HEK293 (cell line): ENCODE results near the gene FBXW2.

Experiments used
- CTCF ChIA-PET: fragments of 350-600 bp; formaldehyde crosslinking; extraction: SDS; loops from one replicate; lab custom pipeline; 2021; ENCODE audit warnings: antibody characterized with exemption; lab: Yijun Ruan, JAX
- POLR2A ChIA-PET: fragments of 300-600 bp; formaldehyde crosslinking; extraction: SDS; loops from one replicate; lab custom pipeline; 2020; ENCODE audit warnings: antibody characterized with exemption, inconsistent platforms; lab: Yijun Ruan, JAX
- H3K27ac ChIP-seq: fragments of 200-500 bp; sonication (Bioruptor generic); 2 replicates; pipeline ENCODE4 v1.5.1; 2014; ENCODE audit warnings: low read depth, low read length, control low read depth, inconsistent platforms; ENCODE audit errors: extremely low read depth
- H3K36me3 ChIP-seq, 2 experiments: fragments of 200-500 bp in 1 of 2; sonication (Bioruptor generic) in 1 of 2; 1 replicate in 1 of 2; 2 replicates in 1 of 2; pipeline ENCODE4 v1.5.1; 2014 to 2017; ENCODE audit warnings: inconsistent platforms in 2 of 2, low read length in 2 of 2; ENCODE audit not compliant: control insufficient read depth in 2 of 2, insufficient read depth in 1 of 2
- H3K4me1 ChIP-seq: fragments of 200-500 bp; sonication (Bioruptor generic); 2 replicates; pipeline ENCODE4 v1.5.1; 2014; ENCODE audit warnings: mild to moderate bottlenecking, low read length, inconsistent platforms; ENCODE audit not compliant: control insufficient read depth, insufficient read depth
- H3K4me3 ChIP-seq: 2 replicates; pipeline ENCODE4 v1.5.1; 2011; ENCODE audit warnings: low read depth, mild to moderate bottlenecking, control low read depth, low read length, moderate library complexity
- H3K9me3 ChIP-seq: fragments of 200-500 bp; sonication (Bioruptor generic); 2 replicates; pipeline ENCODE4 v1.5.1; 2014; ENCODE audit warnings: low read depth, low read length, inconsistent platforms; ENCODE audit not compliant: control insufficient read depth, insufficient read depth
- TCF7L2 ChIP-seq: IDR thresholded peaks from 2 replicates; pipeline ENCODE4 v1.6.1; 2011; ENCODE audit warnings: low read depth, mild to moderate bottlenecking, inconsistent platforms, low read length, moderate library complexity, borderline replicate concordance
- TRIM28 ChIP-seq: IDR thresholded peaks from 2 replicates; pipeline ENCODE4 v1.6.1; 2011; ENCODE audit warnings: low read length, control low read depth, borderline replicate concordance
- ZBTB17 ChIP-seq: fragments of 450-650 bp; formaldehyde crosslinking; IDR thresholded peaks from 2 replicates; pipeline ENCODE4 v1.5.1; 2016; ENCODE audit warnings: missing biosample characterization, missing genetic modification characterization
- ZBTB7A ChIP-seq: fragments of 450-650 bp; formaldehyde crosslinking; IDR thresholded peaks from 2 replicates; pipeline ENCODE4 v1.5.1; 2016; ENCODE audit warnings: low read depth, missing biosample characterization, missing genetic modification characterization
- ZEB2 ChIP-seq: fragments of 450-650 bp; formaldehyde crosslinking; IDR thresholded peaks from 2 replicates; pipeline ENCODE4 v1.5.1; 2016; ENCODE audit warnings: missing biosample characterization, missing genetic modification characterization
- ZFHX2 ChIP-seq: fragments of 450-650 bp; formaldehyde crosslinking; conservative IDR thresholded peaks from 2 replicates; pipeline ENCODE4 v1.5.1; 2016; ENCODE audit warnings: missing biosample characterization, missing genetic modification characterization
- ZFP41 ChIP-seq: fragments of 450-650 bp; formaldehyde crosslinking; IDR thresholded peaks from 2 replicates; pipeline ENCODE4 v1.5.1; 2016; ENCODE audit warnings: missing biosample characterization, missing genetic modification characterization, borderline replicate concordance
- ZNF138 ChIP-seq: fragments of 450-650 bp; formaldehyde crosslinking; IDR thresholded peaks from 2 replicates; pipeline ENCODE4 v1.5.1; 2016; ENCODE audit warnings: missing biosample characterization, missing genetic modification characterization, borderline replicate concordance
- ZNF184 ChIP-seq: fragments of 450-650 bp; IDR thresholded peaks from 2 replicates; pipeline ENCODE4 v1.5.1; 2018; ENCODE audit warnings: missing biosample characterization, mild to moderate bottlenecking, missing genetic modification characterization
- ZNF19 ChIP-seq: fragments of 450-650 bp; formaldehyde crosslinking; IDR thresholded peaks from 2 replicates; pipeline ENCODE4; 2016; ENCODE audit warnings: missing biosample characterization, missing genetic modification characterization, low read depth
- ZNF266 ChIP-seq: fragments of 450-650 bp; formaldehyde crosslinking; IDR thresholded peaks from 2 replicates; pipeline ENCODE4 v1.5.1; 2016; ENCODE audit warnings: missing biosample characterization, missing genetic modification characterization, low read depth
- ZNF292 ChIP-seq: fragments of 450-650 bp; formaldehyde crosslinking; IDR thresholded peaks from 2 replicates; pipeline ENCODE4 v1.5.1; 2016; ENCODE audit warnings: low read depth, missing biosample characterization, missing genetic modification characterization, borderline replicate concordance
- ZNF324 ChIP-seq: fragments of 450-650 bp; formaldehyde crosslinking; IDR thresholded peaks from 2 replicates; pipeline ENCODE4 v1.5.1; 2016; ENCODE audit warnings: missing biosample characterization, missing genetic modification characterization
- ZNF350 ChIP-seq: fragments of 450-650 bp; formaldehyde crosslinking; IDR thresholded peaks from 2 replicates; pipeline ENCODE4 v1.5.0; 2017; ENCODE audit warnings: missing biosample characterization, mild to moderate bottlenecking, missing genetic modification characterization
- ZNF404 ChIP-seq: fragments of 450-650 bp; formaldehyde crosslinking; IDR thresholded peaks from 2 replicates; pipeline ENCODE4 v1.5.1; 2017; ENCODE audit warnings: missing biosample characterization, missing genetic modification characterization
- ZNF433 ChIP-seq: fragments of 450-650 bp; formaldehyde crosslinking; IDR thresholded peaks from 2 replicates; pipeline ENCODE4 v1.5.1; 2016; ENCODE audit warnings: missing biosample characterization, missing genetic modification characterization, low read depth
- ZNF48 ChIP-seq: fragments of 450-650 bp; formaldehyde crosslinking; IDR thresholded peaks from 2 replicates; pipeline ENCODE4 v1.5.1; 2016; ENCODE audit warnings: missing biosample characterization, missing genetic modification characterization
- ZNF501 ChIP-seq: fragments of 450-650 bp; formaldehyde crosslinking; IDR thresholded peaks from 2 replicates; pipeline ENCODE4 v1.5.1; 2016; ENCODE audit warnings: missing biosample characterization, missing genetic modification characterization
- ZNF544 ChIP-seq: fragments of 450-650 bp; formaldehyde crosslinking; IDR thresholded peaks from 2 replicates; pipeline ENCODE4 v1.5.0; 2017; ENCODE audit warnings: missing biosample characterization, missing genetic modification characterization
- ZNF571 ChIP-seq: fragments of 450-650 bp; formaldehyde crosslinking; IDR thresholded peaks from 2 replicates; pipeline ENCODE4 v1.5.0; 2017; ENCODE audit warnings: missing biosample characterization, missing genetic modification characterization
- ZNF621 ChIP-seq: fragments of 450-650 bp; formaldehyde crosslinking; IDR thresholded peaks from 2 replicates; pipeline ENCODE4 v1.5.1; 2017; ENCODE audit warnings: missing biosample characterization, missing genetic modification characterization
- ZNF624 ChIP-seq: fragments of 450-650 bp; formaldehyde crosslinking; IDR thresholded peaks from 2 replicates; pipeline ENCODE4 v1.5.1; 2017; ENCODE audit warnings: missing biosample characterization, missing genetic modification characterization
- ZNF701 ChIP-seq: fragments of 450-650 bp; formaldehyde crosslinking; IDR thresholded peaks from 2 replicates; pipeline ENCODE4 v1.5.1; 2016; ENCODE audit warnings: missing biosample characterization, missing genetic modification characterization
- ZNF768 ChIP-seq: fragments of 450-650 bp; formaldehyde crosslinking; IDR thresholded peaks from 2 replicates; pipeline ENCODE4 v1.5.1; 2018; ENCODE audit warnings: missing biosample characterization, mild to moderate bottlenecking, missing genetic modification characterization
- ZNF776 ChIP-seq: fragments of 450-650 bp; formaldehyde crosslinking; IDR thresholded peaks from 2 replicates; pipeline ENCODE4 v1.5.0; 2017; ENCODE audit warnings: missing biosample characterization, missing genetic modification characterization, borderline replicate concordance
- ZSCAN23 ChIP-seq: fragments of 450-650 bp; formaldehyde crosslinking; IDR thresholded peaks from 2 replicates; pipeline ENCODE4 v1.5.1; 2016; ENCODE audit warnings: missing biosample characterization, missing genetic modification characterization
- TF ChIP-seq, protein P1 (sequence below): fragments of 450-650 bp; formaldehyde crosslinking; IDR thresholded peaks from 2 replicates; pipeline ENCODE4 v1.5.1; 2016; ENCODE audit warnings: missing biosample characterization, missing genetic modification characterization
- TF ChIP-seq, protein P2 (sequence below): fragments of 450-650 bp; formaldehyde crosslinking; IDR thresholded peaks from 2 replicates; pipeline ENCODE4 v1.5.1; 2017; ENCODE audit warnings: missing biosample characterization, missing genetic modification characterization
- TF ChIP-seq, protein P3 (sequence below): fragments of 450-650 bp; IDR thresholded peaks from 2 replicates; pipeline ENCODE4 v1.5.1; 2018; ENCODE audit warnings: missing biosample characterization, missing genetic modification characterization

Gene FBXW2

DNA sequence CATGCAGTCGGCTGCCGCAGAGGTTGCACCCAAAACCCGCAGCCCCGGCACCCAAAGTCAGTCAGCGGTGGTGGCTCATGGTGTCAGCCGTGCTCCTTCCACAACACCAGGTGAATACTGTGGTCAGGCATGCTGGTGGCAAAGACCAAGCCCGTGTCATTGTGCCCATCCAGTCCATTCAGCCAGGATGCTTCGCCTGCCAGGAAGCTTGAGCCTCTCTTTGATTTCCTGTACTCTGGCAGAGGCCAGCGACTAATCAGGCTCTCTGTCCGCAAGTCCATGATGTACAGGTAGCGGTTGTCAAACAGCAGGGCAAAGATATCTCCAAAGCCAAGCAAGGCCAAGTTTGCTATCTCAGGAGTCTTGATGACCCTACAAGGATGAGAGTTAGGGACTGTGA lies 28.7 kb downstream of the FBXW2 start:
- TF ChIP-seq, protein P1, sequence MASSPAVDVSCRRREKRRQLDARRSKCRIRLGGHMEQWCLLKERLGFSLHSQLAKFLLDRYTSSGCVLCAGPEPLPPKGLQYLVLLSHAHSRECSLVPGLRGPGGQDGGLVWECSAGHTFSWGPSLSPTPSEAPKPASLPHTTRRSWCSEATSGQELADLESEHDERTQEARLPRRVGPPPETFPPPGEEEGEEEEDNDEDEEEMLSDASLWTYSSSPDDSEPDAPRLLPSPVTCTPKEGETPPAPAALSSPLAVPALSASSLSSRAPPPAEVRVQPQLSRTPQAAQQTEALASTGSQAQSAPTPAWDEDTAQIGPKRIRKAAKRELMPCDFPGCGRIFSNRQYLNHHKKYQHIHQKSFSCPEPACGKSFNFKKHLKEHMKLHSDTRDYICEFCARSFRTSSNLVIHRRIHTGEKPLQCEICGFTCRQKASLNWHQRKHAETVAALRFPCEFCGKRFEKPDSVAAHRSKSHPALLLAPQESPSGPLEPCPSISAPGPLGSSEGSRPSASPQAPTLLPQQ, result no peak
- TF ChIP-seq ZBTB17 (tag by site-specific recombination) (no peak), ZNF350 (tag by site-specific recombination) (no peak), ZBTB7A (tag by site-specific recombination) (no peak), ZNF266 (tag by site-specific recombination) (no peak), ZNF138 (tag by site-specific recombination) (no peak), ZEB2 (tag by site-specific recombination) (no peak), ZNF571 (tag by site-specific recombination) (no peak), ZFHX2 (tag by site-specific recombination) (no peak), ZNF621 (tag by site-specific recombination) (no peak), ZNF624 (tag by site-specific recombination) (no peak), ZNF768 (tag by site-specific recombination) (no peak), ZNF776 (tag by site-specific recombination) (no peak)
- Histone ChIP-seq H3K36me3 (peaks cover 7 to 78% of the 10 kb centered on the region in 2 experiments; a peak in 2 of 3 replicates), H3K4me1 (no peaks in the 10 kb centered on the region), H3K4me3 (no peak overlapping the region), H3K9me3 (no peaks in the 10 kb centered on the region), H3K27ac (no peak overlapping the region)
- ChIA-PET POLR2A (no interaction called here), CTCF (interaction anchor here (4.7 kb wide), 1 partner anchor 9 kb away, joined by 40 read pairs; no protein-coding TSS in a partner anchor)

DNA sequence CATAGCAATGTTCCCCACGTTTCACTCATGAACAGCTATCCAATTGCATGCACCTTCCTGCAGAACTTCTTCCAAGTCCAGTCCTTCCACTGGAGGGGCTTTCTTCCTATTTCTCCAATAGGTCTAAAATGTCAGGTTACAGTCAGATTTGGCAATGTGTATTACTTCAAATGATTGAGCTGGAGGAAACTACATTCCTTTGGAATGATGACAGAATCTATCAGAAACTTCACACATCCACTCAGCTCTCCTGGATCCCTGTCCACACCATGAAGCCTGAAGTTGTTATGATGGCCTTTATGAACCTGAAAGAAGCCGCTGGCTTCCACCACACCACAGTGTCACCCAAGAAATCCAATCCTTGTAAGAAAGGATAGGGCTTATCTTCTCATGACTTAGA lies 32.2 kb downstream of the FBXW2 start:
- POLR2A ChIA-PET, result interaction anchor here (1.3 kb wide), 1 partner anchor 32 kb away, joined by 4 read pairs; the partner anchor contains the start of gene FBXW2

More for the DNA sequence above, 32.2 kb downstream of the FBXW2 start:
- Histone ChIP-seq H3K36me3 (peaks cover 7 to 72% of the 10 kb centered on the region in 2 experiments; a peak in 2 of 3 replicates), H3K4me1 (no peaks in the 10 kb centered on the region), H3K9me3 (no peaks in the 10 kb centered on the region), H3K27ac (no peak overlapping the region), H3K4me3 (no peak overlapping the region)
- CTCF ChIA-PET, result interaction anchor here (1.1 to 3.9 kb wide), 5 partner anchors 9 to 225 kb away, joined by 4 to 15 read pairs (median 4); no protein-coding TSS in a partner anchor
- no peak for TF ChIP-seq ZNF48 (tag by site-specific recombination)
- TF ChIP-seq ZNF624 (tag by site-specific recombination), result no peak
- TF ChIP-seq TRIM28, result no peak
- no peak for TF ChIP-seq ZFP41 (tag by site-specific recombination)
- TF ChIP-seq ZNF19 (tag by site-specific recombination), result no peak
- TF ChIP-seq, protein P2, sequence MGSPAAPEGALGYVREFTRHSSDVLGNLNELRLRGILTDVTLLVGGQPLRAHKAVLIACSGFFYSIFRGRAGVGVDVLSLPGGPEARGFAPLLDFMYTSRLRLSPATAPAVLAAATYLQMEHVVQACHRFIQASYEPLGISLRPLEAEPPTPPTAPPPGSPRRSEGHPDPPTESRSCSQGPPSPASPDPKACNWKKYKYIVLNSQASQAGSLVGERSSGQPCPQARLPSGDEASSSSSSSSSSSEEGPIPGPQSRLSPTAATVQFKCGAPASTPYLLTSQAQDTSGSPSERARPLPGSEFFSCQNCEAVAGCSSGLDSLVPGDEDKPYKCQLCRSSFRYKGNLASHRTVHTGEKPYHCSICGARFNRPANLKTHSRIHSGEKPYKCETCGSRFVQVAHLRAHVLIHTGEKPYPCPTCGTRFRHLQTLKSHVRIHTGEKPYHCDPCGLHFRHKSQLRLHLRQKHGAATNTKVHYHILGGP (tag by site-specific recombination), result no peak
- no peak for TF ChIP-seq ZNF501 (tag by site-specific recombination)
- TF ChIP-seq, protein P3, sequence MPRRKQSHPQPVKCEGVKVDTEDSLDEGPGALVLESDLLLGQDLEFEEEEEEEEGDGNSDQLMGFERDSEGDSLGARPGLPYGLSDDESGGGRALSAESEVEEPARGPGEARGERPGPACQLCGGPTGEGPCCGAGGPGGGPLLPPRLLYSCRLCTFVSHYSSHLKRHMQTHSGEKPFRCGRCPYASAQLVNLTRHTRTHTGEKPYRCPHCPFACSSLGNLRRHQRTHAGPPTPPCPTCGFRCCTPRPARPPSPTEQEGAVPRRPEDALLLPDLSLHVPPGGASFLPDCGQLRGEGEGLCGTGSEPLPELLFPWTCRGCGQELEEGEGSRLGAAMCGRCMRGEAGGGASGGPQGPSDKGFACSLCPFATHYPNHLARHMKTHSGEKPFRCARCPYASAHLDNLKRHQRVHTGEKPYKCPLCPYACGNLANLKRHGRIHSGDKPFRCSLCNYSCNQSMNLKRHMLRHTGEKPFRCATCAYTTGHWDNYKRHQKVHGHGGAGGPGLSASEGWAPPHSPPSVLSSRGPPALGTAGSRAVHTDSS (tag by site-specific recombination), result no peak
- TF ChIP-seq ZNF292, result no peak
- TF ChIP-seq ZNF701, result no peak
- TF ChIP-seq ZNF184 (tag by site-specific recombination), result no peak
- no peak for TF ChIP-seq ZSCAN23 (tag by site-specific recombination)
- no peak for TF ChIP-seq ZNF433
- TF ChIP-seq ZNF621 (tag by site-specific recombination), result no peak
- TF ChIP-seq TCF7L2, result no peak
- TF ChIP-seq ZNF404, result no peak
- no peak for TF ChIP-seq ZNF324 (tag by site-specific recombination)
- no peak for TF ChIP-seq ZNF544 (tag by site-specific recombination)
- TF ChIP-seq, all 188 proteins: peak for 0
